Activated CD4-positive, CD25-positive, alpha-beta regulatory T cell treated with anti-CD3 and anti-CD28 coated beads, Interleukin-2, amount 50 U/mL, for 16 hours (primary cell): Measurements from ENCODE around the gene SLC2A9.
A peak's percentile ranks its signal among the peaks of the same experiment; 100 is the strongest.

Experiments
- DNase-seq: peaks from one replicate; pipeline ENCODE4 v3.0.0-alpha.2; 2020; ENCODE audit warnings: low read depth, low spot score

SLC2A9 gene

GRCh38 chr4:10020106-10020505, 1.2 kb downstream of the SLC2A9 start:
- DNase-seq, result no peak

- no peak for DNase-seq
Observed at GRCh38 chr4:10019521-10020051, 1.7 kb downstream of the SLC2A9 start.

GRCh38 chr4:10018818-10019461, 2.4 kb downstream of the SLC2A9 start:
- peak; percentile 78 for DNase-seq

GRCh38 chr4:10017037-10017893, 4.0 kb downstream of the SLC2A9 start:
- no peak for DNase-seq

- no peak for DNase-seq
Observed at GRCh38 chr4:10016169-10016568, 5.1 kb downstream of the SLC2A9 start.

- no peak for DNase-seq
Observed at GRCh38 chr4:10015140-10015753, 6.0 kb downstream of the SLC2A9 start.

- DNase-seq, result no peak
Observed at GRCh38 chr4:10013722-10014121, 7.6 kb downstream of the SLC2A9 start.

- no peak for DNase-seq
Observed at GRCh38 chr4:10011885-10012284, 9.4 kb downstream of the SLC2A9 start.

GRCh38 chr4:10011277-10011676, 10.0 kb downstream of the SLC2A9 start:
- DNase-seq, result no peak

GRCh38 chr4:10009861-10010500, 11.3 kb downstream of the SLC2A9 start:
- no peak for DNase-seq

GRCh38 chr4:10008609-10009005, 12.7 kb downstream of the SLC2A9 start:
- DNase-seq, result no peak

- no peak for DNase-seq
Observed at GRCh38 chr4:10007793-10008608, 13.3 kb downstream of the SLC2A9 start.

GRCh38 chr4:10007436-10007740, 13.9 kb downstream of the SLC2A9 start:
- DNase-seq, result no peak

GRCh38 chr4:10006601-10007435, 14.5 kb downstream of the SLC2A9 start:
- DNase-seq, result no peak

- DNase-seq, result no peak
Observed at GRCh38 chr4:10006231-10006600, 15.1 kb downstream of the SLC2A9 start.

GRCh38 chr4:10005632-10006031, 15.7 kb downstream of the SLC2A9 start:
- no peak for DNase-seq

GRCh38 chr4:10003666-10004065, 17.6 kb downstream of the SLC2A9 start:
- no peak for DNase-seq

- DNase-seq, result no peak
Observed at GRCh38 chr4:10002278-10002677, 19.0 kb downstream of the SLC2A9 start.

GRCh38 chr4:10001757-10002156, 19.5 kb downstream of the SLC2A9 start:
- no peak for DNase-seq

- DNase-seq, result no peak
Observed at GRCh38 chr4:9999956-10000561, 21.2 kb downstream of the SLC2A9 start.
